Jurkat, Clone E6-1 (cell line): ENCODE data around the gene TPCN2.
A peak's percentile ranks its signal among the peaks of the same experiment; 100 is the strongest.

ENCODE experiments used
- DNase-seq: peaks from one replicate; pipeline ENCODE4 v3.0.0-alpha.2; 2011; ENCODE audit warnings: low read depth, low spot score
- H3K4me3 ChIP-seq: 2 replicates; pipeline ENCODE4 v1.5.1; 2011; ENCODE audit warnings: mild to moderate bottlenecking, low read length, control low read depth, moderate library complexity

The TPCN2 gene

DNA sequence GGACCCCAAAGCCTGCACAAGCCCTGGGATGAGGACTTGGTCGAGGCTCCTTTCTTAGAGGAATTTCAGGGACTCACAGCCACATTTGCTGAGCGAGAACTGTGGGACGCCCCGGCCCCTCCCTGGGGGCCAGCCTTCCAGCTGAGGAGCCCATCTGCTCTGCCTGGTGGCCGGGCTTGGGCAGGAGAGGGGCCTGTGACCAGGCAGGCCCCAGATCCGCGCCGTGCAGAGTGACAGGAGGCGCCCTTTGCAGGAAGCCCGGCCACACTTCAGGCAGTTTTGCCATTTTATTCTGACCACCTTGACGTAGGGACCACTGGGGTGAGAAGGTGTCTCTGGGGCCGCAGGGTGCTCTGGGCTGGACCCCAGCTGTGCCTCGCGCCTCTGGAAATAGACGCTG is 35.6 kb downstream of the TPCN2 start:
- H3K4me3 ChIP-seq: no peak overlapping the region
- no peak for DNase-seq

DNA sequence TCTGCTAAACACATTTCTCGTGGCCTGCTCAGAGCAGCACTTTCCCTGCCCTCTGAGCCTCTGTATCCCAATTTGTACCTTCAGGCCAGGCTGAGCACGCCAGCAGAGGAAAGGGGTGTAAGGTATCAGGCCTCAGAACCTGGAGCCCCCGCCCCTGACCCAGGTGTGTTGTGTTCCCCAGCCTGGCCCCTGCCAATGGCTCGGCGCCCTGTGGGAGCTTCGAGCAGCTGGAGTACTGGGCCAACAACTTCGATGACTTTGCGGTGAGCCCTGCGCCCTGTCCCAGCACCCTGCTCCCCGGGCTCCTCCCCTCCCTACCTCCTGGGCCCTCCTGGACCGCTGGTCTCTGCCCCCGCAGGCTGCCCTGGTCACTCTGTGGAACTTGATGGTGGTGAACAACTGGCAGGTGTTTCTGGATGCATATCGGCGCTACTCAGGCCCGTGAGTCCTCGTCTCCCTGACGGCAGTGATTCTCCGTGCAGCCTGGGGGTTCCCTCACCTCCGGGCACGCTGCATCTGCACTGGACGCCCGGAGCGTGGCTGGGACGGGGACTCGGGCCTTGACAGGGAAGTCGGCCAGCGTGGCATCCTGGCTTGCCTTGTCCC is 36.9 kb downstream of the TPCN2 start:
- H3K4me3 ChIP-seq: no peak overlapping the region
- DNase-seq: no peak

DNA sequence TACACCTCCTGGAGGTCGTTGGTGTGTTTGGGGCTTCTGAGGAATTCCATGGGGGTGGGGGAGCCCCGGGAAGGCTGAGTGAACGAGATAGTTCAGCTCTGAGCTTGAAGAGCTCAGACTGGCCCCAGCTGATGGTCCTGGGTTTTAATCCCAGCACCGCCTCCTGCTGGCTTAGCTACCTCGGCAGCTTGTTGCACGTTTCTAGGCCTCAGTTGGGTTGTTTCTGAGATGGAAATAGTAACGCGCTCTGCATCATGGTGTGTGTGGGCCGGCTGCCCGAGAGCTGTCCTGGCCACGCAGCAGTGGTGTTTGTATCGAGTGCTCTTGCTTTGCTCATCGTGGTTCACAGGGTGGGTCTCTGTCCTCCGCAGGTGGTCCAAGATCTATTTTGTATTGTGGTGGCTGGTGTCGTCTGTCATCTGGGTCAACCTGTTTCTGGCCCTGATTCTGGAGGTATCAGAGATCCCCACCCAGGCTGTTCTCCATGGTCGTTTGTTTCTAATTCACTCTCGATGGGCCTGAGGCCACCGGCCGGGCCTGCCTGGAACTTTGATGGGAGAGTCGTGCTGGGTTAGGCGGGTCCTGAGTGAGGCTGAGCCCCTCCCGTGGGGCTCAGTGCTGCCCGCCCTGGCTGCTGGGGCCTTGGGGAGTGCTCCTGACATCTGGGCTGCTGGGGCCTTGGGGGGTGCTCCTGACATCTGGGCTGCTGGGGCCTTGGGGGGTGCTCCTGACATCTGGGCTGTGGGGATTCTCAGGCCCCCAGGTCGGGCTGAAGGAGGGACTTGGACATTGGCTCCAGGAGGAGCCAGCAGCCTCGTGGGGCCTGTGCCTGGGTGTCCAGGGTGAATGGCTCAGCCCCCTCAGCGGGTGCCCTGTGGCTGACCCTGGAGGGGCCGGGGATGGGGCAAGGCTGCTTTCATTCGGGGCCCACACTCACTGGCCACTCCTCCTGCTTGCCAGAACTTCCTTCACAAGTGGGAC is 37.7 kb downstream of the TPCN2 start:
- DNase-seq: no peak
- H3K4me3 ChIP-seq: no peak overlapping the region

DNA sequence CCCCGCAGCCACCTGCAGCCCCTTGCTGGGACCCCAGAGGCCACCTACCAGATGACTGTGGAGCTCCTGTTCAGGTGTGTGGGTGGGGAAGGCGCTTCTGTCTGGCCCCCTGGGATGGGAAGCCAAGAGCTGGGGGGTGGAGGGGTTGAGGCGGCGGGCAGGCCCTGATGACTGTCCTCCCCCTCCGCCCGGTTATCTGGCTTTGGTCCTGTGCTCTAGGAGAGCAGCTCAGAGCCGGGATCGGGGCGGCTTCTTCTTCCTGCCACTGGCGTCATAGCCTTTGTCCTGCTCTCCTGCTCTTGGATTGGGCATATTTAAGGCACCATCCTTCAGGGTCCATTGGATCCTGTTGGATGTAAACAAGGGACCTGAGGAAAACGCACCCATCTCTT is 38.4 kb downstream of the TPCN2 start:
- no peak for DNase-seq
- H3K4me3 ChIP-seq: no peak overlapping the region

DNA sequence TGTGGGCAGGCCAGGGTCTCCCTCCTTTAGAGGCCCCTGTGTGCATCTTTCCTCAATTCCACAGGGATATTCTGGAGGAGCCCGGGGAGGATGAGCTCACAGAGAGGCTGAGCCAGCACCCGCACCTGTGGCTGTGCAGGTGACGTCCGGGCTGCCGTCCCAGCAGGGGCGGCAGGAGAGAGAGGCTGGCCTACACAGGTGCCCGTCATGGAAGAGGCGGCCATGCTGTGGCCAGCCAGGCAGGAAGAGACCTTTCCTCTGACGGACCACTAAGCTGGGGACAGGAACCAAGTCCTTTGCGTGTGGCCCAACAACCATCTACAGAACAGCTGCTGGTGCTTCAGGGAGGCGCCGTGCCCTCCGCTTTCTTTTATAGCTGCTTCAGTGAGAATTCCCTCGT is 39.1 kb downstream of the TPCN2 start:
- no peak for DNase-seq
- H3K4me3 ChIP-seq: no peak overlapping the region

DNA sequence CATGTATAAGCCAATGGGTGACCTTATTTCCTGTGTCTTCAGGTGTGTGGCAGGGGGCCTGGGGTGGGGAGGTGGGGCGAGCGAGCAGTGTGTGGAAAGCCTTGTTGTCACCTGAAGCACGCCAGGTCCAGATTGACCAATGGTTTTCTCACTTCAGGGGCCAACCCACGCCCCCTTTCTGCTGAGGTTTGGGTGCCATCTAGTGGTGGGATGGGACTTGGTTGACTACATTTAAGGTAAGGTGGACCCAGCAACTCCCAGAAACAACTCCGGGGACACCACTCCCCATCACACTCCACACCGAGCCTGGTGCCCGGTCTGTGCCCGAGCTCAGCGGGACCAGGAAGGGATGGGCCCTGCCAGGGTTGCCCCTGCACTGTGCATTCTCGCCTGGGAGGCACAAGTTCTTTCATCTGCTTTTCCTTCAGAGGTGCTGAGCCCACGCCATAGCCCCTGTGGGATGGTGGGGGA is 40.0 kb downstream of the TPCN2 start:
- DNase-seq: peak; percentile 59
- no peak overlapping the region for H3K4me3 ChIP-seq

DNA sequence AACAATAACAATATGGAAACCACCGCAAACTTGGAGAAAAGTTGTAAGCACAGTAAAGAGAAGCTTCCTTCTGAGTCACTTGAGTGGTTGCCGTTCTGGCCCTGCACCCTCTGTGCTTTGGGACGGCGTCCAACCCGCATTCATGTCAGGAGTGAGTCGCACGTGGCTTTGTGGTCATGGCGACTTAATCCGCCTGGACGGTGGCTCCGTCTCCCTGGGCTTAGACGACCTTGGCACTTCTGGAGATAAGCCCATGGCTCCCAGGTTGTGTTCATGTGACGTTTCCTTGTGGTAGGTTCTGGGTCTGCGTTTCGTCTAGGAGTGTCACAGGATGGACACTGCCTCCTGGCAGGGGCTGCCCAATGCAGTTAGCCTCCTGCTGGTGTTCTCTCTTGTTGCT is 40.5 kb downstream of the TPCN2 start:
- no peak overlapping the region for H3K4me3 ChIP-seq
- DNase-seq: no peak

DNA sequence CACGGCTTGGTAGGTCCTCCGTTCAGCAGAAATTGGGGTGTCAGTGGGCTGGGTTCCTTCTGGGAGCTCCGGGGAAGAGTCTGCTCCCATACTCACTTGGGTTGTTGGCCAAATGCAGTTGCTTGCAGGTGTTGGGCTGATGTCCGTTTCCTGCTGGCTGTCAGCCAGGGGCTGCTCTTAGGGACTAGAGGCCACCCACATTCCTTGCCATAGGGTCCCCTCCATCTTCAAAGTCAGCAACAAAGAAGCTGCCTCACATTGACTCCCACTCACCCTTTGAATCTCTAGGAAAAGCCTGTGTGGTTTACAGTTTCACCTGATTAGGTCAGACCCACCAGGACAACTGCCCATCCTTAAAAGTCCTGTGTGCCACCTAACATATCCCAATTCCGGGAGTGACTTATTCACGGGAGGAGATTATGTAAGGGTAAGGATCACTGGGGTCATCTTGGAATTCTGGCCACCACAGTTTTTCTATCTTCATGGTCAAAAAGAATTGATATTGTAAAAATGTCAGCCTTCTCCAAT is 43.0 kb downstream of the TPCN2 start:
- no peak for DNase-seq
- H3K4me3 ChIP-seq: no peak overlapping the region

DNA sequence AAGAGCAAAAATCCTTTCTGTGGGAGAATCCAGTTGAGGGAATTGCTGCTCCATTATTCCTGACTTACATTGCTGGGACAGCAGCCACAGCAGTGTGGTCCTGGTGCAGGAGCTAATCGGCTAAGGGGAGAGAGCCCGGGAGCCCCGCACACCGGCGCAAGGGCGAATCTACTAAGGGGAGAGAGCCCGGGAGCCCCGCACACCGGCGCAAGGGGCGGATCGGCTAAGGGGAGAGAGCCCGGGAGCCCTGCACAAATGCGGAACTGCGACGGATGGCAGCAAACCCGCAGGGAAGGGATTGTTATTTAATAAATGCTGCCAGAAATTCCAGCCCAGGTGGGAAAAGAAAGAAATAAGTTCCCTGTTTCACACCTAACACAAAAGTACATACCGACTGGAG is 43.5 kb downstream of the TPCN2 start:
- H3K4me3 ChIP-seq: no peak overlapping the region
- no peak for DNase-seq

DNA sequence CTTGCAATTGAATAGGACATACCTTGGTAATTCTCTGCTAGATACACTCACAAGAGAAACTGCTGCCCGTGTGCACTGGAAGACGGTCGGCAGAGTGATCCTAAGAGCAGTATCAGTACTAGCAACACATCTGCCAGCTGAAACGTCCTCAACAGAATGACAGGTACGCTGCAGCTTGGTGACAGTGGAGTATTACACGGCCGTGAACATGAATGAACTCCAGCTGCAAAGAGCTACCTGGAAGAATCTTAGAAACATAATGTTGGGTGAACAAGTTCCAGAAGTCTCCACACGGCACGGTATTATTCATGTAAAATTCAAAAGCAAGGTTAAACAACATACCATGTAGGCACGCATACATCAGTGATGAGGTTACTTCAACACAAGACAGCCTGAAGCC is 44.4 kb downstream of the TPCN2 start:
- no peak overlapping the region for H3K4me3 ChIP-seq
- no peak for DNase-seq

DNA sequence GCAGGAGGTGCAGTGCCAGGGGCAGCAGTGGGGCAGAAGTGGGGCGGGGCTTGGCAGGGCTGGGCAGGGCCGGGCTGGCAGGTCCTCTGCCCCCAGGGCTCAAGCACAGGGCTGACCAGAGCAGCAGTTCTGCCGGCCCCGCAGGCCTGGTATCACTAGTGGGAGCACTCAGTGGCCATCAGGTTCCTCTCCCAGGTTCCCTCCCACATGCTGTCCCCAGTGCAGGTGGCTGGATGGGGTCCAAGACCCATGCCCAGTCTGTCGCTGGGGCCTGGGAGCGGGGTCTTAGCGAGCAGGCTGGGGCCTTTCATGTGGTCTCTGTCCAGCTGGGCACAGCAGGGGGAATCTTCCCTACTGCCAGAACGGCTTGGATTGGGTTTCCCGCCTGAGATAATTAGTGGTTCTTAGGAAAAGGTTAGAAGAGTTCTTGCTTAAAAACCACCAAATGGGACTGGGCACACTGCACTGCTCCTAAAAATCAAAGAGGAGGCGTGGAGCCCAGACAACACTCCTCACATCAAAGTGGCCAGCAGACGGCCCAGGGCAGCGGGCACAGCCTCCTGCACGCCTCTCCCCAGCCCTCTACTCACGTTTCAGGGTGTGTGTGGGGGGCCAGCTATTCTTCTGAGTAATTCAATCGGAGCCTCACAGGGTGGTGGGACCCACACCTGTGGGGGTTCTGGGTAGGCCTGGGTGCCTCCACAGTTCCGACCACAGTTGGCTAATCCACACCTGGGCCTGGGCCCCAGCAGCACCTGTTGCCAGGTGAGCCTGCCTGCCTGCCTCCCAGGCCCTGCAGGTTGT is 45.6 kb downstream of the TPCN2 start:
- no peak for DNase-seq
- H3K4me3 ChIP-seq: no peak overlapping the region

DNA sequence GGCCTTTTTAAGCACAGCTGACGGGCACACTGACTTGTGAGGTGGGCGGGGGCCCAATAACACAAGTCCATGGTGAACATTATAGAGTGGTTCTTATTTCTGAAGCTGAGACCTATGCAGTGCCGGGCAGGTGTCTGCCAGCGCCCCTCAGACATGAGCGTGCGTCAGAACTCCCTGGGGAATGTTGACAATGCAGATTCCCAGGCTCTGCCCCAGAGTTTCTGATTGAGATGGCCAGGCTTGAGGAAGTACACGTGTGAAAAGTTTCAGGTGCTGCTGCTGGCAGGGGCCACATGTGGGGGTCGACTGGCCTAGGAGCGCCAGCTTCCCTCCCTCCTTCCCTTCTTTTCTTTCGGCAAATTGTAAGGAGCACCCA is 46.2 kb downstream of the TPCN2 start:
- no peak overlapping the region for H3K4me3 ChIP-seq
- DNase-seq: no peak

DNA sequence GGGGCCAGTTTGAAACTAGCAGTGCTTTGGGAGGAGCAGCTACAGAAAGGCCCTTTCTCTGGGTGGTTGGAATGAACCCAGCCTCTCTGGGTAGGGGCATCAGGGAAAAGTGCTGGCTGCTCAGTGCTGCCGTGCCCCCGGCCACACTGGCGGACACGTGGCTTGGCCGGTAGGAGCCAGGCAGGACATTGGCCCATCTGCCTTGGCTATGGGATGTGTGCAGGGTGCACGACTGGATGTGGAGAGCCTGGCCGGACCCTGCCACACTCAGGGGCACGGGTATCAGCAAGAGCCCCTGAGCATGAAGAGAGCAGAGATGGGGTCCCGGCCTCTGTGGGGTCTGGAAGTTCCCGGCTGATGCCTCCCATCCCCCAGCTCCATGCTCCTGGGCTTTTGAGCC is 46.6 kb downstream of the TPCN2 start:
- H3K4me3 ChIP-seq: no peak overlapping the region
- no peak for DNase-seq

DNA sequence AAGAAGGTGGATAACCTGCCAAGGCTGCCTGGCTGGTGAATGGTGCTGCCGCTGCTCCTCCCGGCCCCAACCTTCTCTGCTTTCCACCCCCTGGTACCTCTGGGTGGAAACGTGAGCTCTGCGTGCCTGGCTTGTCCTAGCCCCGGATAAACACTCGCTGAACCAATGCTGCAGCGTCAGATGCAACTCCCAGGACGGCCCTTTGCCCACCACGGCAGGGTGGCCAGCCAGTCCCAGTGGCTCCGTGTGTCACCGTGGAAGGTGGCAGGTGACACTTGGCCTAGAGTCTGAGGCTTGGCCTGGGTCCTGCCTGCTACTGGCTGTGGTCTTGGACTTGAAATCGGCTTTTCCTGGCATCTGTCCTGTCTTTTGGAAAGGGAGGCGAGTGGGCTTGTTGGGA is 47.7 kb downstream of the TPCN2 start:
- no peak for DNase-seq
- no peak overlapping the region for H3K4me3 ChIP-seq

DNA sequence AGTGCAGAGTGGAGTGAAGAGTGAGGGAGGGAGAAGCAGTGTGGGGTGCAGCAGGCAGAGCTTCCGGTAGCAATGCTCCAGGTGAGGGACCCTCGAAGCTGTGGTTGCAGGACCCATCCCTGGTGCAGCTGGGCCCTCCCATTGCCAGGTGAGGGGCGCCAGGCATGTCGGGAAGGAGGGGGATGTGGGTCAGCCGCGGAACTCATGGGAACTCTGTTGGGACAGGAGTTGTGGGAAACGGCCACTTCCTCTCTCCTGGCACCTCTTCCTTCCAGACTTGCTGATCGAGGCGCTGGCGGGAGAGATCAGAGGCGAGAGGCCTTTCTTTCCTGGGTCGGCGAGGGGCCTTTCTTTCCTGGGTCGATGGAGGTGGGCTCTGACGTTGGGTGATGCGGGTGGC is 48.5 kb downstream of the TPCN2 start:
- H3K4me3 ChIP-seq: no peak overlapping the region
- DNase-seq: no peak

DNA sequence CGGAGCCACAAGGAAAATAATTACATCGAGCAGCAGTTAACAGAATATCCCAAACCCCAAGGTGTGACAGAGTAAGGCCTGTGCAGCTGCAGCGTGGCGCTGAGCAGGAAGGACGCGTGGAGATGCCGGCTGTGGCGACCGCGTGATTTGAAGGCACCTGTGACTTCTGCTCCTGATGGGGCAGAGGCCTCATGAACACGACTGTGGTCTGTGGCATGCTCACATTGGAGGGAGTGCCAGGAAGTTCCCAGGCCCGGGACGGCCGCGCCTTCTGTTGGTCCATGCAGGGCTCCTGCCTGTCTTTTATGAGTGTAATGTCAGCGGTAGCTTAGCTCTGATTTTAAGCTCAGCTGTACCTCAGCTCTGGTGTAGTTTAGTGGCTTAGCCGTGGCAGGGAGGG is 50.4 kb downstream of the TPCN2 start:
- H3K4me3 ChIP-seq: no peak overlapping the region
- peak; percentile 65 for DNase-seq

DNA sequence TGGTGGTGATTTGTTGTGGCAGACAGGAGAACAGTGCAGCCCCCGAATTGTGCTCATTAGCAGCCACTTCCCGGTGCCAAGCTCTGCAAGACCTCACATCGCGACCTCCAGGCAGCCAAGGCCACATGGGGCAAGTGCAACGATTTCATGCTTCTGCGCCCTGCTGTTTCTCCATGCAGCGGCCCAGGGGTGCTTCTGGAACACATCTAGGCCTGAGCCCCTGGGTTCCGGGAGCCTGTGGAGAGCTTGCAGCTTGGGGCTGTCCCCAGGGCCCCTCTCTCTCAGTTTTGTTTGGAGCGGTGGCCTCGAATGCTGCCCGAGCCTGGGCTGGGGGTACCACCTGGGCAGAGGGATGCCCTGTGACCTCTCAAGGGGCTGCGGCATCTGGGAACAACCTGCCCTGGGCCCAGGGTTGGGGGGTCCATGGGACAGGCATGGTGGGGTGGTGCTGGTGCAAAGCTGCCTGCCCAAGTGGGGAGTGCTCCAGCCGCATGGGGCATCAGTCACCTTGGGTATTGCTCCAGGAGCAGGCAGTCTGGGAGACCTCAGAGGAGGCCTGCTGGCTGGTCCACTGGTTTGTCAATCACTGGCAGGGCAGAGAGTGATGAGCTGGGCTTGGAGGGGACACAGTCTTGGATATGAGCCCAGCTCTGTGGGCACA is 51.9 kb downstream of the TPCN2 start:
- no peak for DNase-seq
- no peak overlapping the region for H3K4me3 ChIP-seq

DNA sequence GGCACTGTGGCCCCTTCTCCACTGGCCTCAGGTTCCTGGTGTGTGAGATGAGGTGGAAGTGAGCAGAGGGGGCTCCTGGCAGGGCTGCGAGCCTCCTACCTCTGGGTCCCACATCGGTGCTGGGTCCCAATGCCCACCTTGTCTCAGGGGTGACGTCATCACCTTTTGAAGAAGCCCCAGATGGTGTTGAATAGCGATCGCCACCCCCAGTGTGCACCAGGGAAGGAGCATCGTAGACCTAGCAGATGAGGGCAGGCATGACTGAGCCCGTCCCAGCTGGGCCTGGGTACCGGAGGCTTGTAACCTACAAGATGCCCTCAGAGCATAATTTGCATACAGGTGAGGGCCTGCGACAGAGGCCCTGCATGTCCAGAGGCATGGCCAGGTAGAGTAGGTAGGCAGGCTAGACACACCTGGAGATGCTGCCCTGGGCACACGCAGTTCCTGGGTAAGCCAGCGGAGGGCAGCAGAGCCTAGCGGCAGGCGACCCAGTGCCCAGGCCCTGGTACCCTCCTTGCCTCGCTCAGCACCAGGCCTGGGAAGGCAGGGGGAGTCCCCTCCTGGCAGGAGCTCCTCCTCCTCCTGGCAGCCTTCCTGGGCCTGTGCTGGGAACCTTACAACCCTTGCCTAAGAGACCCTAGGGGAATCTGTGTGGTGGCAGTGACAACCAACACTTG is 52.5 kb downstream of the TPCN2 start:
- peak; percentile 30 for DNase-seq
- H3K4me3 ChIP-seq: no peak overlapping the region
